ENCODE data around the gene SPATA1.

DNA sequence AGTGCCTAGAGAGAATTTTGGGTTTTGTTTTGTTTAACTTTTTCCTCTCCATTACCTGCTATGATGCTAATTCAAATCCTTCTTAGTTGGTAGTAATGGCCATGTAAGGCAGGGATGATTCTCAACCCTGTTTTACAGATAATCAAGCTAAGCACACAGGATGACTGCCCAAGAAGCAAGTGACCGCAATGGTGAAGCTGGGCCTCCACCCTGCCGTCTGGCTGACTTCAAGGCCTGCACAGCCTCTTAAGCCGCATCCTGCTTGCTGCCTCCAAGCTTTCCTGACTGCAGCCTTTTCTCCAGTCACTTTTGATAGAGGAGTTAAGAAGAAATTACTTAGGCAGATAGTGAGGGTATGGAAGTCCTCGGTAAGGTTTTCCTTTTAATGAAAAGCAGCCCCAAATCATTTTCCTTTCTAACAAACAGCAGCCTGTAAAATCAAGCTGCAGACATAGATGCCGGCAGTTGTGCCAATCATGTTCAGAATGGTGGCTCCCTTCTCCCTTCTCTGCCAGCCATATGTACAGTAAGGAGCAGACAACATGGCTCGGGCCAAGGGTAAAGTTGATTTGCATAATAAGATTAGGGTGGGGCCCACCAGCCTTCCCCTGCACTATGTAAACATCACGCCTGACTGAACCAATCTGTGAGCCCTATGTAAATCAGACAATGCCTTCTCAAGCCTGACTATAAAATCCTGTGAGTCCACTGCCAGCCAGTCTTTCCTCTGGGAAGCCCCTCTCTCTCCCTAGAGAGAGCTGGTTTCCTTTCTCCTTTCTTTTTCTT lies 76.8 kb downstream of the SPATA1 start:
- TF ChIP-seq EP300 (IDR thresholded peaks at IDR 0.05; ENCODE audit: borderline replicate concordance in 1 of 2, low read depth in 1 of 2, low read length in 1 of 2) (no peak), EZH2phosphoT487 (IDR thresholded peaks at IDR 0.05; ENCODE audit: borderline replicate concordance, low read depth) (no peak), POLR2AphosphoS5 (IDR thresholded peaks at IDR 0.05; ENCODE audit: low read depth, low read length) (no peak), FOXM1 (IDR thresholded peaks at IDR 0.05; ENCODE audit: low read depth) (no peak), SIN3A (IDR thresholded peaks at IDR 0.05; ENCODE audit: borderline replicate concordance, low read depth, low read length) (no peak), TCF12 (IDR thresholded peaks at IDR 0.05) (no peak), GABPA (IDR thresholded peaks at IDR 0.05; ENCODE audit: low read depth) (no peak)
- TF ChIP-seq, protein P1, sequence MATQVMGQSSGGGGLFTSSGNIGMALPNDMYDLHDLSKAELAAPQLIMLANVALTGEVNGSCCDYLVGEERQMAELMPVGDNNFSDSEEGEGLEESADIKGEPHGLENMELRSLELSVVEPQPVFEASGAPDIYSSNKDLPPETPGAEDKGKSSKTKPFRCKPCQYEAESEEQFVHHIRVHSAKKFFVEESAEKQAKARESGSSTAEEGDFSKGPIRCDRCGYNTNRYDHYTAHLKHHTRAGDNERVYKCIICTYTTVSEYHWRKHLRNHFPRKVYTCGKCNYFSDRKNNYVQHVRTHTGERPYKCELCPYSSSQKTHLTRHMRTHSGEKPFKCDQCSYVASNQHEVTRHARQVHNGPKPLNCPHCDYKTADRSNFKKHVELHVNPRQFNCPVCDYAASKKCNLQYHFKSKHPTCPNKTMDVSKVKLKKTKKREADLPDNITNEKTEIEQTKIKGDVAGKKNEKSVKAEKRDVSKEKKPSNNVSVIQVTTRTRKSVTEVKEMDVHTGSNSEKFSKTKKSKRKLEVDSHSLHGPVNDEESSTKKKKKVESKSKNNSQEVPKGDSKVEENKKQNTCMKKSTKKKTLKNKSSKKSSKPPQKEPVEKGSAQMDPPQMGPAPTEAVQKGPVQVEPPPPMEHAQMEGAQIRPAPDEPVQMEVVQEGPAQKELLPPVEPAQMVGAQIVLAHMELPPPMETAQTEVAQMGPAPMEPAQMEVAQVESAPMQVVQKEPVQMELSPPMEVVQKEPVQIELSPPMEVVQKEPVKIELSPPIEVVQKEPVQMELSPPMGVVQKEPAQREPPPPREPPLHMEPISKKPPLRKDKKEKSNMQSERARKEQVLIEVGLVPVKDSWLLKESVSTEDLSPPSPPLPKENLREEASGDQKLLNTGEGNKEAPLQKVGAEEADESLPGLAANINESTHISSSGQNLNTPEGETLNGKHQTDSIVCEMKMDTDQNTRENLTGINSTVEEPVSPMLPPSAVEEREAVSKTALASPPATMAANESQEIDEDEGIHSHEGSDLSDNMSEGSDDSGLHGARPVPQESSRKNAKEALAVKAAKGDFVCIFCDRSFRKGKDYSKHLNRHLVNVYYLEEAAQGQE (IDR thresholded peaks at IDR 0.05; ENCODE audit: low read depth, low read length), result no peak
- TF ChIP-seq, protein P2, sequence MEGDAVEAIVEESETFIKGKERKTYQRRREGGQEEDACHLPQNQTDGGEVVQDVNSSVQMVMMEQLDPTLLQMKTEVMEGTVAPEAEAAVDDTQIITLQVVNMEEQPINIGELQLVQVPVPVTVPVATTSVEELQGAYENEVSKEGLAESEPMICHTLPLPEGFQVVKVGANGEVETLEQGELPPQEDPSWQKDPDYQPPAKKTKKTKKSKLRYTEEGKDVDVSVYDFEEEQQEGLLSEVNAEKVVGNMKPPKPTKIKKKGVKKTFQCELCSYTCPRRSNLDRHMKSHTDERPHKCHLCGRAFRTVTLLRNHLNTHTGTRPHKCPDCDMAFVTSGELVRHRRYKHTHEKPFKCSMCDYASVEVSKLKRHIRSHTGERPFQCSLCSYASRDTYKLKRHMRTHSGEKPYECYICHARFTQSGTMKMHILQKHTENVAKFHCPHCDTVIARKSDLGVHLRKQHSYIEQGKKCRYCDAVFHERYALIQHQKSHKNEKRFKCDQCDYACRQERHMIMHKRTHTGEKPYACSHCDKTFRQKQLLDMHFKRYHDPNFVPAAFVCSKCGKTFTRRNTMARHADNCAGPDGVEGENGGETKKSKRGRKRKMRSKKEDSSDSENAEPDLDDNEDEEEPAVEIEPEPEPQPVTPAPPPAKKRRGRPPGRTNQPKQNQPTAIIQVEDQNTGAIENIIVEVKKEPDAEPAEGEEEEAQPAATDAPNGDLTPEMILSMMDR (IDR thresholded peaks at IDR 0.05), result no peak
- TF ChIP-seq, protein P3, sequence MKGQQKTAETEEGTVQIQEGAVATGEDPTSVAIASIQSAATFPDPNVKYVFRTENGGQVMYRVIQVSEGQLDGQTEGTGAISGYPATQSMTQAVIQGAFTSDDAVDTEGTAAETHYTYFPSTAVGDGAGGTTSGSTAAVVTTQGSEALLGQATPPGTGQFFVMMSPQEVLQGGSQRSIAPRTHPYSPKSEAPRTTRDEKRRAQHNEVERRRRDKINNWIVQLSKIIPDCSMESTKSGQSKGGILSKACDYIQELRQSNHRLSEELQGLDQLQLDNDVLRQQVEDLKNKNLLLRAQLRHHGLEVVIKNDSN (IDR thresholded peaks at IDR 0.05; ENCODE audit: borderline replicate concordance, low read depth), result no peak
